HEK293T (cell line): Measurements from ENCODE around the gene HOXA4.

ENCODE experiments used
- CTCF ChIA-PET: fragments of 350-600 bp; formaldehyde crosslinking; extraction: SDS; loops from one replicate; lab custom pipeline; 2021; ENCODE audit warnings: antibody characterized with exemption, inconsistent platforms; lab: Yijun Ruan, JAX
- POLR2A ChIA-PET: fragments of 350-600 bp; formaldehyde crosslinking; extraction: SDS; loops from one replicate; lab custom pipeline; 2020; ENCODE audit warnings: antibody characterized with exemption, inconsistent platforms; lab: Yijun Ruan, JAX
- DNase-seq: peaks from one replicate; pipeline ENCODE4 v3.0.0; 2012; ENCODE audit warnings: mixed read lengths; ENCODE audit errors: extremely low spot score
- ARNT ChIP-seq: fragments of 450-650 bp; IDR thresholded peaks from 2 replicates; pipeline ENCODE4 v1.6.1; 2017; ENCODE audit warnings: mild to moderate bottlenecking
- BHLHE40 ChIP-seq: fragments of 450-650 bp; IDR thresholded peaks from 2 replicates; pipeline ENCODE4 v1.6.1; 2016; ENCODE audit warnings: mild to moderate bottlenecking, moderate library complexity, borderline replicate concordance
- CTBP1 ChIP-seq: fragments of 450-650 bp; IDR thresholded peaks from 2 replicates; pipeline ENCODE4 v1.6.1; 2016; ENCODE audit warnings: borderline replicate concordance
- ELF4 ChIP-seq: fragments of 450-650 bp; IDR thresholded peaks from 2 replicates; pipeline ENCODE4 v1.6.1; 2017; ENCODE audit warnings: antibody characterized with exemption
- FOXA1 ChIP-seq: fragments of 450-650 bp; IDR thresholded peaks from 2 replicates; pipeline ENCODE4 v1.6.1; 2016; ENCODE audit warnings: mild to moderate bottlenecking
- FOXK2 ChIP-seq: fragments of 450-650 bp; IDR thresholded peaks from 2 replicates; pipeline ENCODE4 v1.6.1; 2016; ENCODE audit warnings: mild to moderate bottlenecking
- FOXM1 ChIP-seq: fragments of 450-650 bp; IDR thresholded peaks from 2 replicates; pipeline ENCODE4 v1.6.1; 2017; ENCODE audit warnings: mild to moderate bottlenecking, borderline replicate concordance
- HDGF ChIP-seq: fragments of 450-650 bp; IDR thresholded peaks from 2 replicates; pipeline ENCODE4 v1.6.1; 2017; ENCODE audit warnings: antibody characterized with exemption, borderline replicate concordance
- L3MBTL2 ChIP-seq: fragments of 450-650 bp; conservative IDR thresholded peaks from 2 replicates; pipeline ENCODE4 v1.6.1; 2016; ENCODE audit warnings: mild to moderate bottlenecking
- LEF1 ChIP-seq: fragments of 450-650 bp; IDR thresholded peaks from 2 replicates; pipeline ENCODE4 v1.6.1; 2017; ENCODE audit warnings: mild to moderate bottlenecking, borderline replicate concordance
- NFRKB ChIP-seq: fragments of 450-650 bp; IDR thresholded peaks from 2 replicates; pipeline ENCODE4 v1.6.1; 2016; ENCODE audit warnings: mild to moderate bottlenecking, moderate library complexity
- SP1 ChIP-seq: fragments of 450-650 bp; IDR thresholded peaks from 2 replicates; pipeline ENCODE4 v1.6.1; 2017
- SUZ12 ChIP-seq: fragments of 450-650 bp; IDR thresholded peaks from 2 replicates; pipeline ENCODE4 v1.6.1; 2016; ENCODE audit warnings: mild to moderate bottlenecking
- TARDBP ChIP-seq: fragments of 450-650 bp; IDR thresholded peaks from 2 replicates; pipeline ENCODE4 v1.6.1; 2016
- ZNF384 ChIP-seq: fragments of 450-650 bp; IDR thresholded peaks from 2 replicates; pipeline ENCODE4 v1.6.1; 2016
- TF ChIP-seq, protein P1 (sequence below): fragments of 450-650 bp; IDR thresholded peaks from 2 replicates; pipeline ENCODE4 v1.6.1; 2016

HOXA4 gene

DNA sequence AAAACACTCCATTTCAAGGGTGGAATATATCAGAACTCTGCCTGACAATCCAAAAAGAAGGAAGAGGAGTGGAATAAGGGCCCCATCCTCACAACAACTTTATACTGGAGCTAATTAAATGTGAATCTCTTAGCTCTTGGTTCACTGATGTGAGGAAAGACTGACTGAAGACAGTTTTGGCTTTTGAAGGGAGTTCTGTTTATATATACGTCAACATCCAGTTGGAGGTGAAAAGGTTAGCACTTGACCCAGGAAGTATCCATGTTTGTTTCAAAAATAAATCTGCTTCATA is 37.8 kb downstream of the HOXA4 start:
- TF ChIP-seq FOXA1 (no peak), CTBP1 (no peak), LEF1 (no peak), NFRKB (no peak), FOXK2 (no peak), L3MBTL2 (no peak), SP1 (no peak), SUZ12 (no peak), ARNT (no peak), TARDBP (no peak), ELF4 (no peak), BHLHE40 (no peak), FOXM1 (no peak), ZNF384 (no peak), HDGF (no peak)
- TF ChIP-seq, protein P1, sequence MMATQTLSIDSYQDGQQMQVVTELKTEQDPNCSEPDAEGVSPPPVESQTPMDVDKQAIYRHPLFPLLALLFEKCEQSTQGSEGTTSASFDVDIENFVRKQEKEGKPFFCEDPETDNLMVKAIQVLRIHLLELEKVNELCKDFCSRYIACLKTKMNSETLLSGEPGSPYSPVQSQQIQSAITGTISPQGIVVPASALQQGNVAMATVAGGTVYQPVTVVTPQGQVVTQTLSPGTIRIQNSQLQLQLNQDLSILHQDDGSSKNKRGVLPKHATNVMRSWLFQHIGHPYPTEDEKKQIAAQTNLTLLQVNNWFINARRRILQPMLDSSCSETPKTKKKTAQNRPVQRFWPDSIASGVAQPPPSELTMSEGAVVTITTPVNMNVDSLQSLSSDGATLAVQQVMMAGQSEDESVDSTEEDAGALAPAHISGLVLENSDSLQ, result no peak
- CTCF ChIA-PET, result interaction anchor here (0.6 kb wide), 1 partner anchor 9 kb away, joined by 3 read pairs; no protein-coding TSS in a partner anchor
- DNase-seq, result no peak
- POLR2A ChIA-PET, result no interaction called here

DNA sequence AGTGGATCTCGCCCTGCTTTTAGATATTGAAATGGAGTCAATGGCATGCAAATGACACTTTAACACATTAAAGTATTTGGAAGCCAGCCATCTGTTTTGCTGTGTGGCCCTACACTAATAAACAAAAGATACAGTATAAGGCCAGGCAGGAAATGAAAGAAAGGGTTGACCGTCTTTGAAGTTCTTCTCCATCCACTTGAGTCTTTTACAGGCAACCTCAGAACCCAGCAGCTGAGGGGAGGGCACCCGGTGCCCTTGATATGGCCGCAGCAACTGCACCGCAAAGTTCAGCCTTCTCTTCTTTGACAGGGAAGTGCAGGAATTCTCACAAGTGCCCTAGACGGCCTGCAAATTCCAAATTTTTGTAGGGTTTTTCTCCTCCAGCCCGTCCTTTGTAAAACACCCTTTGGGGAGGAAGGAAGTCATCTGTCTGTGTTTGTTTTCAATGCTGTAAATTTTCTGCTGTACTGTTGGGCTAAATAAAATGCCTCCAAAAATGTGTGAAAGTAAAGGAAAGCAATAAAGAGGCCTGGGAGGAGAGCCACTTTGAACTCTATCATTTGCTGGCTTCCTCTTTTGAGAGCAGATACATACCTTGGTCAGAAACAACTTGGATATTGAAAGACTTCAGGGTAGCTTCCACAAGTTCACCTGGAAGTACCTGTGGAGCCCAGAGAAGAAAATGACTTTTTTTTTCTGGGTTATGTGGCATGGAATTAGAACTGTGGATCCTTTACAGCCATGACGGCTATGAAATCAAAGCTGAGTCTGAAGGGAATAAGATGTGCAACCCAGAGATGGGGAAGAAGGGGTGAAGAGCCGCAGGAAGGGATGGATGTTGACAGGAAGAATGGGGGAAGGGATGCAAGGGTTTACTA is 38.4 kb downstream of the HOXA4 start:
- DNase-seq, result no peak
- ChIA-PET CTCF (no interaction called here), POLR2A (interaction anchor here (0.6 kb wide), 1 partner anchor 24 kb away, joined by 3 read pairs; no protein-coding TSS in a partner anchor)
- TF ChIP-seq ZNF384 (no peak), ARNT (no peak), SUZ12 (no peak), L3MBTL2 (no peak), LEF1 (no peak), HDGF (no peak), FOXM1 (no peak), BHLHE40 (no peak), CTBP1 (no peak), ELF4 (no peak), NFRKB (no peak), FOXA1 (no peak), SP1 (no peak), TARDBP (no peak), FOXK2 (no peak)
- TF ChIP-seq, protein P1, result no peak

DNA sequence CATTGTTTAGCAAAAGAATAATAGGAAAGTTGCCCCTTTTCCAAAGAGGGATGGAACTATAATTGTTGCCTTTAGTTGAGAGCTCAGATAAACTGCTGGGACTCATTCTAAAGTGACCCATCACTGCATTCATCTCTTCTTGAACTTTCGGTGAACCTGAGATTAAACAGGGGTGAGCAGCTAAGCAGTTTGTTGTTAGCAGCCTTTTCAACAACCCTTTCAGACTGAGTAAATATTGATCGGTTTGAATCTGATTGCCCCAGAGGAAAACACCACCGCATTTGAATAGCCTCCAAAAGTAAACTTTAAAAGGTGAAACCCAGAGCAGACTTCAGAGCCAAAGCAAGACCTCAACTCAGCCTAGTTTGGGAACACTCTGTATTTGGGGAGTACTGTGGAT is 39.5 kb downstream of the HOXA4 start:
- no peak for TF ChIP-seq NFRKB
- TF ChIP-seq LEF1, result no peak
- TF ChIP-seq L3MBTL2, result no peak
- TF ChIP-seq SUZ12, result no peak
- TF ChIP-seq CTBP1, result no peak
- TF ChIP-seq FOXM1, result no peak
- no peak for TF ChIP-seq TARDBP
- TF ChIP-seq ARNT, result no peak
- TF ChIP-seq, protein P1, result no peak
- no peak for TF ChIP-seq FOXA1
- no peak for TF ChIP-seq BHLHE40
- TF ChIP-seq SP1, result no peak
- no peak for TF ChIP-seq ELF4
- no peak for TF ChIP-seq HDGF
- TF ChIP-seq FOXK2, result no peak
- ChIA-PET CTCF (interaction anchor here (1.3 kb wide), 1 partner anchor 54 kb away, joined by 3 read pairs; no protein-coding TSS in a partner anchor), POLR2A (interaction anchor here (1.3 kb wide), 1 partner anchor 23 kb away, joined by 3 read pairs; no protein-coding TSS in a partner anchor)
- DNase-seq, result no peak

DNA sequence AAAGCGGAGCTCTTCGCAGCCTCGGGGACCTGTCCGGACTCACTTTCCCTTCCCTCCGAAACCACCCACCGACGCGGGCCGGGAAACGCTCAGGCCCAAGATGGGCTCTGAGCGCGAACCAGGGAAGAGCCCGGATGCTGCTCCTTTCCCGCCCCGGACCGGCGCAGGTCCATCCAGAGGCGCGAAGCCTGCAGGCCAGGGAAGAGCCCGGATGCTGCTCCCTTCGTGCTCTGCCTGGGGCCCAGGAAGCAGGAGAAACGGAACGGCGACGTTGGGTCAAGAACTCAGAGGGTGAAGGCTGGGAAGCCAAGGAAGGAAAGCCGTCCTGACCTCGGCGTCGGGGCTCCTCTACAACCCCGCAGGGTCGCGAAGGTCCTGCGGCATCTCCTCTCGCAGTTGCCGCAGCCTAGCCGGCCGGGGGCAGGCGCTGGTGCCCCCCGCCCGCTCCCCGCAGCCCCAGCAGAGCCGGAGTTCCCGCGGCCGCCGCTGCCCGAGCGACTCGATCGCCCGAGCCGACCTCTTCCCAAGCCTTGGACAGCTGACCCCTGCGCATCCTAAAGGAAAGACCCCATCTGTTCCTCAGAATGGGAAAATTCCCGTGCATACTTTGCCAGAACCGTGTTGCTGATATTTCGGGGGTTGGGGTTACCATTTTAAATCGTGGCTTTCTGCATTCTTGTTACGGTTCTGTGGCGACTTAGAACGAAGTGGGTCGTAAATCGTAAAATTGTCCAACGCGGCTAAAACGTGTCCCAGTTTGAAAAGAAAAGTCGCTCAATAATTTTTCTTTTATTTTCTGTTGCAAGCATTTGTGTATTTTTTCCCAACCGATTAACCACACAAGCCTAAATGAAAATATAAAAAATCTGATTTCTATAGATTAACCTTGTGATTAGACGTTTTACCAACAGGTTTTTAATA is 42.3 kb downstream of the HOXA4 start:
- no peak for DNase-seq
- POLR2A ChIA-PET, result no interaction called here
- CTCF ChIA-PET, result no interaction called here
- TF ChIP-seq ZNF384 (no peak), SUZ12 (no peak), FOXM1 (no peak), ELF4 (no peak), TARDBP (no peak), FOXA1 (no peak), ARNT (no peak), SP1 (no peak), CTBP1 (no peak), FOXK2 (no peak), BHLHE40 (no peak), HDGF (no peak), LEF1 (no peak), NFRKB (no peak), L3MBTL2 (no peak)
- TF ChIP-seq, protein P1, result no peak
